ENCODE results near the gene SYT5. TPM values are rescaled to one million over a fixed set of nuclear protein-coding genes. Genes with fewer than 3 reads are reported as not detected.

The SYT5 gene
- total and polyA plus RNA-seq, 2 of the 8 experiments (the other 6 are each of a cell fraction or from before 2014, with no cell fraction given) = 0.35 to 0.67 TPM

- TF ChIP-seq ZNF274 (IDR thresholded peaks at IDR 0.05; ENCODE audit: borderline replicate concordance, extremely low read depth, low read length) (no peak), E2F6 (IDR thresholded peaks at IDR 0.05) (peak; percentile 52; the same call in 1 of the 2 replicates), SIN3A (conservative IDR thresholded peaks at IDR 0.05 in 1 of 2, IDR thresholded peaks at IDR 0.05 in 1 of 2; ENCODE audit: low read depth in 1 of 2, low read length in 2 of 2) (no peak), CREB1 (IDR thresholded peaks at IDR 0.05) (no peak)
Observed at GRCh38 chr19:55161571-55162322, 18.3 kb downstream of the SYT5 start (continued).

Measured in H1 (cell line).